Measurements from ENCODE around the gene ACACB. TPM values are rescaled to one million over a fixed set of nuclear protein-coding genes. Genes with fewer than 3 reads are reported as not detected.

Gene ACACB
- total RNA-seq, 4 donors from 2014 or later, result 402 to 560 (median 525) TPM

GRCh38 chr12:109253913-109254544 is 137.6 kb downstream of the ACACB start:
- Histone ChIP-seq H3K27ac (no peak overlapping the region), H3K36me3 (peaks cover 0 to 100% (median 0%) of the 10 kb centered on the region in 3 donors), H3K4me3 (no peak overlapping the region), H3K9me3 (peaks cover 0 to 16% (median 1%) of the 10 kb centered on the region in 4 donors), H3K27me3 (no peaks in the 10 kb centered on the region), H3K4me1 (no peaks in the 10 kb centered on the region)
- WGBS, 2 donors, result 95 to 98% methylated on average over 7 of the region's 7 CpGs
- TF ChIP-seq POLR2A (IDR thresholded peaks at IDR 0.05) (no peak), CTCF (IDR thresholded peaks at IDR 0.05) (no peak), EP300 (IDR thresholded peaks at IDR 0.05) (no peak)
- no peak for DNase-seq (ENCODE audit: low spot score in 2 of 2)

- peaks cover 0 to 16% (median 1%) of the 10 kb centered on the region in 4 donors for H3K9me3 ChIP-seq
- H3K27ac ChIP-seq, result no peak overlapping the region
- no peak for DNase-seq (ENCODE audit: low spot score in 2 of 2)
- TF ChIP-seq POLR2A (IDR thresholded peaks at IDR 0.05) (no peak), EP300 (IDR thresholded peaks at IDR 0.05) (no peak), CTCF (IDR thresholded peaks at IDR 0.05) (no peak)
- H3K4me1 ChIP-seq, result no peaks in the 10 kb centered on the region
- peaks cover 0 to 100% (median 0%) of the 10 kb centered on the region in 3 donors for H3K36me3 ChIP-seq
- 73 to 76% methylated on average over 5 of the region's 5 CpGs for WGBS, 2 donors
- no peaks in the 10 kb centered on the region for H3K27me3 ChIP-seq
- H3K4me3 ChIP-seq, result no peak overlapping the region
These were observed 139.0 kb downstream of the ACACB start for GRCh38 chr12:109255377-109255776.

GRCh38 chr12:109256011-109256410 is 139.6 kb downstream of the ACACB start:
- Histone ChIP-seq H3K36me3 (peaks cover 0 to 100% (median 4%) of the 10 kb centered on the region in 3 donors), H3K27ac (no peak overlapping the region), H3K4me1 (no peaks in the 10 kb centered on the region), H3K27me3 (no peaks in the 10 kb centered on the region), H3K9me3 (peaks cover 0 to 16% (median 1%) of the 10 kb centered on the region in 4 donors), H3K4me3 (no peak overlapping the region)
- DNase-seq (ENCODE audit: low spot score in 2 of 2), result no peak
- 79 to 93% methylated on average over 8 of the region's 8 CpGs for WGBS, 2 donors
- TF ChIP-seq POLR2A (IDR thresholded peaks at IDR 0.05) (no peak), EP300 (IDR thresholded peaks at IDR 0.05) (no peak), CTCF (IDR thresholded peaks at IDR 0.05) (no peak)

- Histone ChIP-seq H3K36me3 (peaks cover 0 to 100% (median 9%) of the 10 kb centered on the region in 3 donors), H3K9me3 (peaks cover 0 to 17% (median 2%) of the 10 kb centered on the region in 4 donors), H3K27ac (no peak overlapping the region), H3K4me3 (no peak overlapping the region), H3K27me3 (no peaks in the 10 kb centered on the region), H3K4me1 (no peaks in the 10 kb centered on the region)
- no peak for TF ChIP-seq CTCF (IDR thresholded peaks at IDR 0.05)
- TF ChIP-seq POLR2A (IDR thresholded peaks at IDR 0.05), result no peak
- TF ChIP-seq EP300 (IDR thresholded peaks at IDR 0.05), result no peak
- 76 to 96% methylated on average over 4 to 6 of the region's 6 CpGs for WGBS, 2 donors
- DNase-seq (ENCODE audit: low spot score in 2 of 2), result no peak
These were observed 141.8 kb downstream of the ACACB start for GRCh38 chr12:109258201-109258600.

All from tibial nerve (tissue), 4 donors.